ENCODE data around the gene RYR3.
A peak's percentile ranks its signal among the peaks of the same experiment; 100 is the strongest.

- TF ChIP-seq, protein P1, sequence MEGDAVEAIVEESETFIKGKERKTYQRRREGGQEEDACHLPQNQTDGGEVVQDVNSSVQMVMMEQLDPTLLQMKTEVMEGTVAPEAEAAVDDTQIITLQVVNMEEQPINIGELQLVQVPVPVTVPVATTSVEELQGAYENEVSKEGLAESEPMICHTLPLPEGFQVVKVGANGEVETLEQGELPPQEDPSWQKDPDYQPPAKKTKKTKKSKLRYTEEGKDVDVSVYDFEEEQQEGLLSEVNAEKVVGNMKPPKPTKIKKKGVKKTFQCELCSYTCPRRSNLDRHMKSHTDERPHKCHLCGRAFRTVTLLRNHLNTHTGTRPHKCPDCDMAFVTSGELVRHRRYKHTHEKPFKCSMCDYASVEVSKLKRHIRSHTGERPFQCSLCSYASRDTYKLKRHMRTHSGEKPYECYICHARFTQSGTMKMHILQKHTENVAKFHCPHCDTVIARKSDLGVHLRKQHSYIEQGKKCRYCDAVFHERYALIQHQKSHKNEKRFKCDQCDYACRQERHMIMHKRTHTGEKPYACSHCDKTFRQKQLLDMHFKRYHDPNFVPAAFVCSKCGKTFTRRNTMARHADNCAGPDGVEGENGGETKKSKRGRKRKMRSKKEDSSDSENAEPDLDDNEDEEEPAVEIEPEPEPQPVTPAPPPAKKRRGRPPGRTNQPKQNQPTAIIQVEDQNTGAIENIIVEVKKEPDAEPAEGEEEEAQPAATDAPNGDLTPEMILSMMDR (conservative IDR thresholded peaks at IDR 0.05; ENCODE audit: low read length) = peak; percentile 39
- TF ChIP-seq EZH2phosphoT487 (IDR thresholded peaks at IDR 0.05; ENCODE audit: borderline replicate concordance) = no peak
These were observed 329.2 kb downstream of the RYR3 start for GRCh38 chr15:33639978-33640377.
